GM21737 (cell line): Measurements from ENCODE around the gene VPS13D.

ENCODE experiments used
- ATAC-seq: cut with Tn5 transposase; IDR thresholded peaks from one replicate; pipeline ENCODE4 v1.9.1; 2021; ENCODE audit warnings: mild to moderate bottlenecking, moderate library complexity; ENCODE audit not compliant: unreplicated experiment

VPS13D gene

GRCh38 chr1:12542616-12543592 lies 313.1 kb downstream of the VPS13D start:
- ATAC-seq: no peak

- ATAC-seq: no peak
These were observed 313.9 kb downstream of the VPS13D start for GRCh38 chr1:12543740-12544154.

GRCh38 chr1:12544357-12544756 lies 314.5 kb downstream of the VPS13D start:
- no peak for ATAC-seq

- ATAC-seq: no peak
These were observed 315.2 kb downstream of the VPS13D start for GRCh38 chr1:12544992-12545391.

GRCh38 chr1:12546771-12547585 lies 317.1 kb downstream of the VPS13D start:
- ATAC-seq: no peak

- no peak for ATAC-seq
These were observed 317.9 kb downstream of the VPS13D start for GRCh38 chr1:12547586-12548225.

GRCh38 chr1:12548279-12548972 lies 318.6 kb downstream of the VPS13D start:
- ATAC-seq: no peak

- no peak for ATAC-seq
These were observed 319.2 kb downstream of the VPS13D start for GRCh38 chr1:12548973-12549459.

GRCh38 chr1:12549460-12550349 lies 319.9 kb downstream of the VPS13D start:
- ATAC-seq: no peak

GRCh38 chr1:12551584-12551983 lies 321.8 kb downstream of the VPS13D start:
- no peak for ATAC-seq

GRCh38 chr1:12552111-12552888 lies 322.5 kb downstream of the VPS13D start:
- ATAC-seq: no peak

GRCh38 chr1:12552951-12553921 lies 323.4 kb downstream of the VPS13D start:
- no peak for ATAC-seq

GRCh38 chr1:12553963-12554362 lies 324.1 kb downstream of the VPS13D start:
- no peak for ATAC-seq

GRCh38 chr1:12554521-12555305 lies 324.9 kb downstream of the VPS13D start:
- ATAC-seq: no peak

GRCh38 chr1:12555411-12556367 lies 325.9 kb downstream of the VPS13D start:
- ATAC-seq: no peak
